Epithelial cell of esophagus (primary cell): ENCODE results near the gene RPS2.
A peak's percentile ranks its signal among the peaks of the same experiment; 100 is the strongest.

Experiments used
- DNase-seq: peaks from one replicate; pipeline ENCODE4 v3.0.0; 2010; ENCODE audit warnings: low read depth
- H3K4me3 ChIP-seq: 2 replicates; pipeline ENCODE4 v1.5.1; 2011; ENCODE audit warnings: mild to moderate bottlenecking, low read length, control low read depth
- CTCF ChIP-seq: IDR thresholded peaks from 2 replicates; pipeline ENCODE4 v1.5.1; 2011; ENCODE audit warnings: low read depth, mild to moderate bottlenecking, low read length, control low read depth, inconsistent platforms; ENCODE audit not compliant: insufficient read depth; ENCODE audit errors: missing control alignments

Gene RPS2

DNA sequence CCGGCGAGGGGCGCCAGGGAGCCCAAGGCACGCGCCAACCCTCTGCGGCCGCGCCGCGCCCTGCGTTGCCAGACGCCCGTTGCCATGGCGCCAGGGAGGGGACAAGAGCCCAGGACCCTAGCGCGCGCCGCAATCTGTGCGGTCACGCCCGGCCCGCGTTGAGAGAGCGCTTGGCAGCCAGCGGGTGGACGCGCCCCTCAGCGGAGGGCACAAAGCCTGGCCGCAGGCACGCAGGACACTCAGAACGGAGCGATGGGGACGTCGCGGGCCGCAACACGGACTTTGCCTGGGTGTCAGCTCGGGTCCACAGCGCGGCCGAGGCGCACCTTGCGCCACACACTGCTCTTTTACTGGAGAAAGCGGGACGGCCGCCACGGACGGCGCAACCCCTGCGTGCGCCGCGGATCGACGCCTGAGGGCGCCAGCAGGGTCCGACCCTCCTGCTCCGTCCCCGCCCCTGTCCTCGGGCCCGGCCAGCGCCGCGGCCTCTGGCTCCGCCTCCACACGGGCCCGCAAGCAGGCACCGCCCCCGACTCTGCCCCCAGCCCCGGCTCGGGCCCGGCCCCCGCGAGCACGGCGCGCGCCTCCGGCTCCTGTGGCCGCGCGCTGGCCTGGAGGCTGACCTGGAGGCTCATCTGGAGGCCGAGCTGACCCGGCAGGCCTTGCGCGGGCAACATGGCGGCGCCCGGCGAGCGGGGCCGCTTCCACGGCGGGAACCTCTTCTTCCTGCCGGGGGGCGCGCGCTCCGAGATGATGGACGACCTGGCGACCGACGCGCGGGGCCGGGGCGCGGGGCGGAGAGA, 19.1 kb upstream of the RPS2 start, which contains the start of gene GFER:
TSS of gene GFER (plus strand) at position 650 of the 803 bp plus-strand sequence. CDS start at position 676, 26 bp downstream.
- peak; percentile 80 for DNase-seq
- peak within 1 kb of the TSS; percentile 61 for H3K4me3 ChIP-seq
- TF ChIP-seq CTCF = no peak

DNA sequence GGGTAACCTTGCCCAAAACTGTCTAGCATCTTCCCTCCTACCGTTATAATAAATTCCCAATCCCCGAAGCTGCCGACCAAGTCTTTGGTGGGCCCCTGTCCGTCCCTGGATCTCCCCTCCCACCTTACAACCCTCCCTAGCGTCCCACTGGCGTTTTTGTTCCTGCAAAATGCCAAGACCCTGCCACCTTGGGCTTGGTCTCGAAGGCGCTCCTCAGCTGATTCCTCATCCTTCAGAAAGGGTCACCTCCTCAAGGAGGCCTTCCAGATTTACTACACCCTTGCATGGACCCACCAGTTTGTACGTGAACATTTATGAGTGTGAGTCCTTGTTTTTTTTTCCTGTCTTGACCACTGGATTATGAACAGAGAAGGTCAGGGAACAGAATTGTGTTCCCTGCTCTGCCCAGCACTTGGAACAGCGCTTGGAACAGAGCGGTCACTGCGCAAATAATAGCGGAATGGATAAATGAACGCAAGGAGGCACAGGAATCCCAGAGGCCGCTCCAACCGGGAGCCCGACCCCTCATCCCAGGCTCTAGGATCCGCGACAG, 18.4 kb upstream of the RPS2 start:
- TF ChIP-seq CTCF = no peak
- DNase-seq = no peak
- H3K4me3 ChIP-seq = no peak overlapping the region

DNA sequence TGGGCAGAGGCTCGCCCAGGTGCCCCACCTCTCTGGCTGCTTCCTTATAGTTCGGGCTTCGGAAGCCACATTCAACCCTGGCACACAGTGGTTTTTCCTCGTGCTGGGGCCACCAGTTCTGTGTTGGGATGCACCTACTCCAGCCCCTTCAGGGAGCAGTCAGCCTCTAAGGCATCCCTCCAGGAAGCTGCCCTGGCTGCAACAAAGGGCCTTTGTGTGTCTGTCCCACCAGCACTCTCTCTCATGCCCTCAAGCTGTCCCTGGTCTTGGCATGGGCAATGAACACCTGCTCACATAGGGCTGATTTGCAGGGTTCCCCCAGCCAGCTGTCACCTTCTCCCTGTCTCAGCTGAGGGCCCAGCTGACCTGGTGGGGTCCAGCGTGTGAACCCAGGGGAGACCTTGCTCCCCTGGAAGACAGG, 17.4 kb upstream of the RPS2 start:
- peak; percentile 28 for DNase-seq
- H3K4me3 ChIP-seq = no peak overlapping the region
- no peak for TF ChIP-seq CTCF

GRCh38 chr16:1981398-1981836, 16.8 kb upstream of the RPS2 start, which contains the start of gene NOXO1:
Gene NOXO1, minus strand, starts transcription at chr16:1981469. Its CDS starts 290 bp downstream, at chr16:1981179.
- TF ChIP-seq CTCF = no peak

GRCh38 chr16:1980770-1981087, 16.1 kb upstream of the RPS2 start:
- DNase-seq = no peak
- no peak overlapping the region for H3K4me3 ChIP-seq
- no peak for TF ChIP-seq CTCF

More at GRCh38 chr16:1981398-1981836, 16.8 kb upstream of the RPS2 start, which contains the start of gene NOXO1:
- H3K4me3 ChIP-seq = peak within 1 kb of the TSS; percentile 46
- DNase-seq = no peak

DNA sequence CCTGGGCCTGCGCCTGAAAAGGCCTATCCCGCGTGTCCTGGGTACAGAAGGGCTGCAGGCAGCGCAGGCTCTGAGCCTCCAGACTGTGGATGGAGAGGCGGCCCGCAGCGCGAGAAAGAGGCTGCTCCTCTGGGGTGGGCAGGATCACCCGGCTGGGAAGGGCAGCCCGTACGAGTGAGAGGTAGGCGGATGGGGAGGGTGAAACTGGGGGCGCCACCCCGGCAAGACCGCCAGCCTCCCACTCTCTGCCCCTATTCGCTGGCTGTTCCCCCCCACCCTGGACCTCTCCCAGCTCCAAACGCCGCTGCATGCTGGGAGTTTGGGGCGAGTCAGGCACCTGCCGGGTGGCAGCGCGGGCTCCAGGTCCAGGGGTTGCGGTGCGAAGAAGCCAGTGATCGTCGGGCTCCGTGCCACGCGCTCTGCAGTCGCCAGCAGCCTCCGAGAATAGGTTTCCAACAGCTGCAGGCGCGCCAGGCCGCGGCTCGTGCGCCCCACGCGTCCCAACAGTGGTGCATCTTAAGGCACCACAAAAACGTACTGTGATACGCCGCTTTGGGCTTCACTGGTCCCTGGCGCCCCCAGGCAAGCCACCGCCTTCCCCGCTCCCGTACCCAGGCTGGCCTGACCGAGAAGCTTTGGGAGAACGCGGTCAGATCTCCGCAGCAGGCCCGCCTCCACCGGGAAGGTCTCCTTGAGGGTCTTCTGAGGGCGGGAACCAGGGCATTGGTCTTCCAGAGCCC, 15.6 kb upstream of the RPS2 start:
- peak overlapping the region; percentile 46 for H3K4me3 ChIP-seq
- no peak for TF ChIP-seq CTCF

More for the DNA sequence above, 15.6 kb upstream of the RPS2 start:
- peak; percentile 26 for DNase-seq
